Ectodermal cell (in vitro differentiated cells): ENCODE measurements around the gene GRAMD1A.
"Not testable (repeated sequence)": the region's sequence is repeated elsewhere in the genome, so short reads cannot be mapped to it uniquely, and the experiment has no call there.

ENCODE experiments used
- H3K27ac ChIP-seq: 2 replicates; pipeline ENCODE4 v1.7.0; 2013; ENCODE audit warnings: mild to moderate bottlenecking, low read depth, low read length; ENCODE audit not compliant: insufficient read depth, poor library complexity, severe bottlenecking
- H3K27me3 ChIP-seq: 2 replicates; pipeline ENCODE4 v1.7.0; 2013; ENCODE audit warnings: mild to moderate bottlenecking, low read length; ENCODE audit not compliant: insufficient read depth, control insufficient read depth, poor library complexity, severe bottlenecking
- H3K36me3 ChIP-seq: one replicate; pipeline ENCODE4 v1.7.0; 2013; ENCODE audit warnings: low read length; ENCODE audit not compliant: control insufficient read depth, insufficient read depth
- H3K4me1 ChIP-seq: one replicate; pipeline ENCODE4 v1.7.0; 2013; ENCODE audit warnings: low read length; ENCODE audit not compliant: control insufficient read depth, insufficient read depth
- H3K4me3 ChIP-seq: 2 replicates; pipeline ENCODE4 v1.7.0; 2013; ENCODE audit warnings: low read depth, low read length, control low read depth; ENCODE audit not compliant: insufficient read depth
- H3K9me3 ChIP-seq: 2 replicates; pipeline ENCODE4 v1.7.0; 2013; ENCODE audit warnings: mild to moderate bottlenecking, low read length, moderate library complexity; ENCODE audit not compliant: control insufficient read depth
- WGBS, 2 experiments: methylation state at CpG; one replicate each; pipeline ENCODE4 v1.1.7; 2013; ENCODE audit warnings: missing lambda C conversion rate in 2 of 2; 5-methylcytosine and 5-hydroxymethylcytosine counted together

GRAMD1A gene

DNA sequence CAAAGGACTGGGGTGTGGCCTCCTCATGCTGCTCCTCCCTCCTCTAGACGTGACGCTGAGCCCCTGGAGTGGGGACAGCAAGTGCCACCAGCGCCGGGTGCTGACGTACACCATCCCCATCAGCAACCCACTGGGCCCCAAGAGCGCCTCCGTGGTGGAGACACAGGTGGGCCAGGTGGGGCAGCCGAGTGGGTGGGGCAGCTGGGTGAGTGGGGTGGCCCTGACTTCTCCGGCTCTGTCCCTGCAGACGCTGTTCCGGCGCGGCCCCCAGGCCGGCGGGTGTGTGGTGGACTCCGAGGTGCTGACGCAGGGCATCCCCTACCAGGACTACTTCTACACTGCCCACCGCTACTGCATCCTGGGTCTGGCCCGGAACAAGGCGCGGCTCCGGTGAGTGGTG, 19.0 kb downstream of the GRAMD1A start:
- 94 to 96% methylated on average over 22 of the region's 22 CpGs for WGBS, 2 experiments
- H3K4me1 ChIP-seq, result no peaks in the 10 kb centered on the region
- H3K36me3 ChIP-seq, result peaks cover 53% of the 10 kb centered on the region
- H3K4me3 ChIP-seq, result no peak overlapping the region
- H3K27ac ChIP-seq, result no peak overlapping the region
- H3K9me3 ChIP-seq, result no peaks in the 10 kb centered on the region
- H3K27me3 ChIP-seq, result no peaks in the 10 kb centered on the region

- Histone ChIP-seq H3K9me3 (no peaks in the 10 kb centered on the region), H3K4me1 (no peaks in the 10 kb centered on the region), H3K4me3 (no peak overlapping the region), H3K27me3 (no peaks in the 10 kb centered on the region), H3K36me3 (peaks cover 49% of the 10 kb centered on the region), H3K27ac (no peak overlapping the region)
- WGBS, 2 experiments, result 95 to 97% methylated on average over 10 of the region's 10 CpGs
These were observed 20.9 kb downstream of the GRAMD1A start for GRCh38 chr19:35021016-35021415.

DNA sequence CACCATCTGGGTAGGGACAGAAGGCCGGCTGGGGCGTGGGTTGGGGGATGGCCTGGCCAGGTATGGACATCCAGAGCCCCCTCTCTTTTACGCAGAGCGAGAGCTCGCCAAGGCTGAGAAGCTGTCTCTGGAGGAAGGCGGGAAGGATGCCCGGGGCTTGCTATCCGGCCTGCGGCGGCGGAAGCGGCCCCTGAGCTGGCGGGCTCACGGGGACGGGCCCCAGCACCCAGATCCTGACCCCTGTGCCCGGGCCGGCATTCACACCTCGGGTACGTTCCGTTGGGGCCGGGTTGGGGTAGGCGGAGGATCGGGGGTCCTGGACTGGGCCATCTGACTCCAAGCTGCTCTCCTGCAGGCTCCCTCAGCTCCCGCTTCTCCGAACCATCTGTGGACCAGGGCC, 21.5 kb downstream of the GRAMD1A start:
- 96 to 97% methylated on average over 25 of the region's 25 CpGs for WGBS, 2 experiments
- H3K27ac ChIP-seq, result no peak overlapping the region

GRCh38 chr19:35022460-35022859, 22.3 kb downstream of the GRAMD1A start:
- no peaks in the 10 kb centered on the region for H3K9me3 ChIP-seq
- H3K4me1 ChIP-seq, result no peaks in the 10 kb centered on the region
- 93% methylated on average over 14 of the region's 14 CpGs for WGBS, 2 experiments
- H3K4me3 ChIP-seq, result no peak overlapping the region
- H3K27me3 ChIP-seq, result no peaks in the 10 kb centered on the region
- no peak overlapping the region for H3K27ac ChIP-seq
- peaks cover 42% of the 10 kb centered on the region for H3K36me3 ChIP-seq

More for the DNA sequence above, 21.5 kb downstream of the GRAMD1A start:
- H3K9me3 ChIP-seq, result no peaks in the 10 kb centered on the region
- peaks cover 47% of the 10 kb centered on the region for H3K36me3 ChIP-seq
- H3K4me3 ChIP-seq, result no peak overlapping the region
- no peaks in the 10 kb centered on the region for H3K4me1 ChIP-seq
- H3K27me3 ChIP-seq, result no peaks in the 10 kb centered on the region

DNA sequence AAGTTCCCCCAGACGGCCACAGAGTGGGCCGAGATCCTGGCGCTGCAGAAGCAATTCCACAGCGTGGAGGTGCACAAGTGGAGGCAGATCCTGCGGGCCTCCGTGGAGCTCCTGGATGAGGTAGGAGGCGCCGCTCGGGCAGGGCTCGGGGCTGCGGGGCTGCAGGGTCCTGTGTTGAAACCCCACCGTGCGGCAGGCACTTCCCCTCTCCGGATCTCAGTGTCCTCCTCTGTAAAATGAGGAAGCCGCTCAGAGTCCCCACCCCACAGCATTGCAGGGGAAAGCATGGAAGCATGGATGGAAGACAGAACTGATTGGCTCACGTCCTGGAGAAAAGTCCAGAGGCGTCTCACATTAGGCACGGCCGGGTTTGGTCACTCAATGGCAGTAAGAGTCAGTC, 23.3 kb downstream of the GRAMD1A start:
- Histone ChIP-seq H3K4me1 (no peaks in the 10 kb centered on the region), H3K27me3 (no peaks in the 10 kb centered on the region), H3K9me3 (no peaks in the 10 kb centered on the region), H3K36me3 (peaks cover 45% of the 10 kb centered on the region), H3K27ac (no peak overlapping the region), H3K4me3 (no peak overlapping the region)
- WGBS, 2 experiments, result 95% methylated on average over 19 of the region's 19 CpGs

DNA sequence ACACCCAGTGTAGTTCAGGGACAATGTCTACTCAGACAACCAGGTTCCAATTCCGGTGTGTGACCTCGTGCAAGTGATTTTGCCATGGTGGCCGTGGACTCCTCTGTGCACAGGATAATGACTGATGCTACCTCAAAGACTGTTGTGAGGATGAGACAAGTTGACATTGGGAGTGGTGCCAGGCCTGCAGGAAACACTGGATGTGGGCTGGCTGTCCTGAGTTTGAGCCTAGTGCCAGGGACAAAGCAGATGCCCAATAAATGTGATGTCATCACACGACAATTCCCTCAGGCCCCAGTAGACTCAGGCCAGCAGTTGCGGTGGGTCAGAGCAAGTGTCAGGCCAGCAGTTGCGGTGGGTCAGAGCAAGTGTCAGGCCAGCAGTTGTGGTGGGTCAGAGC, 24.0 kb downstream of the GRAMD1A start:
- H3K27ac ChIP-seq, result no peak overlapping the region
- H3K9me3 ChIP-seq, result no peaks in the 10 kb centered on the region
- 96 to 97% methylated on average over 6 of the region's 6 CpGs for WGBS, 2 experiments
- H3K4me3 ChIP-seq, result no peak overlapping the region
- peaks cover under 1% of the 10 kb centered on the region for H3K27me3 ChIP-seq
- H3K4me1 ChIP-seq, result no peaks in the 10 kb centered on the region
- H3K36me3 ChIP-seq, result peaks cover 41% of the 10 kb centered on the region

- H3K27me3 ChIP-seq, result peaks cover 17% of the 10 kb centered on the region
- H3K9me3 ChIP-seq, result no peaks in the 10 kb centered on the region
- no peak overlapping the region for H3K4me3 ChIP-seq
- no peaks in the 10 kb centered on the region for H3K4me1 ChIP-seq
- WGBS, 2 experiments, result 94 to 95% methylated on average over 21 of the region's 21 CpGs
- H3K36me3 ChIP-seq, result peaks cover 28% of the 10 kb centered on the region
- H3K27ac ChIP-seq, result no peak overlapping the region
These were observed 25.8 kb downstream of the GRAMD1A start for GRCh38 chr19:35025969-35026368.

DNA sequence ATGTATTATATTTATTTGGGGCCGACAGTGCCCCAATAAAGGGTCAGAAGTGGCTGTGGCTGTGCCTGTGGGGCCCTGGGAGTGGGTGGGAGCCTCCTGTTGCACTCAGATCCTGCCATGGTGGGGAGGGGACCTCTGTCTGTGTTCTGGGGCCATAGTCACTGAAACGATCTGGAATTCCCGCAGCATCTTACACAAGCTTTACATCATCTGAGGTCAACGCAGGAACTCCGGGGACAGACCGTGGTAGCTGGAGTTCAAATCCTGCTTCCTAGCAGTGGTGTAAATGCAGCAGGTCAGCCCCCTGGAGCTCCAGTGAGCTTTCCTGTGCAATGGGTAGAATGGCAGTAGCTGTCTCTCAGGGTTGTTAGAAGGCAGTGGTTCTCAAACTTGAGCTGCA, 26.3 kb downstream of the GRAMD1A start:
- 92% methylated on average over 6 of the region's 6 CpGs for WGBS, 2 experiments
- no peaks in the 10 kb centered on the region for H3K9me3 ChIP-seq
- H3K4me1 ChIP-seq, result no peaks in the 10 kb centered on the region
- no peak overlapping the region for H3K4me3 ChIP-seq
- no peak overlapping the region for H3K27ac ChIP-seq
- peaks cover 21% of the 10 kb centered on the region for H3K27me3 ChIP-seq
- peaks cover 25% of the 10 kb centered on the region for H3K36me3 ChIP-seq

- peaks cover 20% of the 10 kb centered on the region for H3K36me3 ChIP-seq
- H3K27me3 ChIP-seq, result peaks cover 27% of the 10 kb centered on the region
- no peak overlapping the region for H3K4me3 ChIP-seq
- 96 to 97% methylated on average over 8 of the region's 8 CpGs for WGBS, 2 experiments
- H3K9me3 ChIP-seq, result no peaks in the 10 kb centered on the region
- no peak overlapping the region for H3K27ac ChIP-seq
- no peaks in the 10 kb centered on the region for H3K4me1 ChIP-seq
These were observed 26.9 kb downstream of the GRAMD1A start for GRCh38 chr19:35027009-35027408.

DNA sequence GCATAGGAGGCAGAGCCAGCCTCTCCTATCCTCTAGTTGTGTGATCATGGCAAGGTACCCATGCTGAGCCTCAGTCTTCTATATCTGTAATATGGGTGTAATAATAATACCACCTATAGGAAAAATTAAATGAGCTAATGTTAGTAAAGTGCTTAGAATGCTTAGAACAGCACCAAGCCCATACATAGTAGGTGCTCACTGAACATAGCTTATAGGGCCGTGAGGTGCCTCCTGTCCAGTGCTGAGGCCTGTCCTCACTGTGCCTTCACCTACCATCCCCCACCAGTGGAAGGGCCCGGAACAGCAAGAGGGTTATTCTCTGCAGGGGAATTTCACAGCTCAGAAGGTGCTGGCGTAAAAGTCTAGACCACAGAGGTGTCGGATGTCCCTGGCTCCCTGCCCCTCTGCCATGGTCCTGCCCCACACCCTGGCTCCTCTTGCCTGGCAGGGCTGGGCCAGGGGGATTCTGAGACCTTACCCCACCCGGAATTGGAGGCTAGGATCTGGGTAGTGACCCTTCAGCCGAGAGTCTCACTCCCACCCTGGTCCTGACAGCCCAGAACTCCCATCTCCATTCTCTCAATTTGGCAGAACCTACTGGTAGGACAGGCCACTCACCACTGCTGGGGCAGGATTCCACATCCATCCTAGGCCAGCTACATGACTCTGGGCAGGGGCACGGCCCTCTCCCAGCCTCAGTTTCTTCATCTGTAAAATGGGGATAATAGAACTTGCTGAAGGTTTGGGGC, 27.9 kb downstream of the GRAMD1A start:
- Histone ChIP-seq H3K4me1 (no peaks in the 10 kb centered on the region), H3K9me3 (no peaks in the 10 kb centered on the region), H3K27ac (no peak overlapping the region), H3K27me3 (peaks cover 37% of the 10 kb centered on the region), H3K36me3 (peaks cover 18% of the 10 kb centered on the region), H3K4me3 (no peak overlapping the region)
- 87 to 92% methylated on average over 7 of the region's 7 CpGs for WGBS, 2 experiments

DNA sequence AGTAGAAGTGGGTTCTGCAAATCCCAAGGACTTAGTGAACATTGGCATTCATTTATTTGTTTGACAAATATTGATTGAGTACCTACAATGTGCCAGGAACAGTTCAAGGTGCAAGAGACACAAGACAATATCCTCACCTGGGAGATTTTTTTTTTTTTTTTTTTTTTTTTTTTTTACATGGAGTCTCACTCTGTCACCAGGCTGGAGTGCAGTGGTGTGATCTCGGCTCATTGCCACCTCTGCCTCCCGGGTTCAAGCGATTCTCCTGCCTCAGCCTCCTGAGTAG, 28.4 kb downstream of the GRAMD1A start:
- Histone ChIP-seq H3K27me3 (peaks cover 37% of the 10 kb centered on the region), H3K36me3 (peaks cover 13% of the 10 kb centered on the region)
- not testable (repeated sequence) for H3K9me3 ChIP-seq, H3K4me3 ChIP-seq, H3K4me1 ChIP-seq, H3K27ac ChIP-seq
- WGBS, 2 experiments, result 85 to 97% methylated on average over 3 of the region's 3 CpGs
